Measurements from ENCODE around the gene ZBTB20. TPM values are rescaled to one million over a fixed set of nuclear protein-coding genes. Genes with fewer than 3 reads are reported as not detected.
A peak's percentile ranks its signal among the peaks of the same experiment; 100 is the strongest.

Gene ZBTB20
- polyA plus RNA-seq, 1 donor from 2014 or later: 4.8 TPM

GRCh38 chr3:114827495-114827894 lies 319.6 kb downstream of the ZBTB20 start:
- Histone ChIP-seq H3K36me3 (ENCODE audit: insufficient read depth, low read length) (no peaks in the 10 kb centered on the region), H3K9ac (ENCODE audit: low read length) (no peak overlapping the region), H3K9me2 (ENCODE audit: insufficient read depth, low read length) (no peaks in the 10 kb centered on the region), H3K4me3 (ENCODE audit: low read length) (no peak overlapping the region), H3K27me3 (ENCODE audit: insufficient read depth, low read depth, low read length) (no peaks in the 10 kb centered on the region), H3F3A (ENCODE audit: insufficient read depth, low read length, poor library complexity, severe bottlenecking) (no peaks in the 10 kb centered on the region), H3K79me2 (replicated peaks; ENCODE audit: insufficient read depth, low read length) (no peaks in the 10 kb centered on the region), H4K20me1 (ENCODE audit: insufficient read depth) (no peaks in the 10 kb centered on the region), H2AFZ (ENCODE audit: low read depth, low read length) (no peak overlapping the region), H3K9me3 (ENCODE audit: low read length) (no peaks in the 10 kb centered on the region), H3K27ac (ENCODE audit: low read length) (no peak overlapping the region), H3K4me2 (ENCODE audit: low read length) (no peak overlapping the region)
- TF ChIP-seq EZH2 (IDR thresholded peaks at IDR 0.05; ENCODE audit: borderline replicate concordance, insufficient read depth, low read length, poor library complexity, severe bottlenecking) (no peak), SMC3 (conservative IDR thresholded peaks at IDR 0.05; ENCODE audit: poor library complexity) (peak; percentile 77), CTCF (IDR thresholded peaks at IDR 0.05; ENCODE audit: poor library complexity, severe bottlenecking) (peak; percentile 70), RAD21 (conservative IDR thresholded peaks at IDR 0.05) (peak; percentile 76)

- no peak overlapping the region for H2AFZ ChIP-seq (ENCODE audit: low read depth, low read length)
- H3K4me3 ChIP-seq (ENCODE audit: low read length): no peak overlapping the region
- no peaks in the 10 kb centered on the region for H3K9me3 ChIP-seq (ENCODE audit: low read length)
- H3K9me2 ChIP-seq (ENCODE audit: insufficient read depth, low read length): no peaks in the 10 kb centered on the region
- TF ChIP-seq CTCF (IDR thresholded peaks at IDR 0.05; ENCODE audit: poor library complexity, severe bottlenecking) (no peak), RAD21 (conservative IDR thresholded peaks at IDR 0.05) (no peak), REST (IDR thresholded peaks at IDR 0.05; ENCODE audit: borderline replicate concordance) (no peak), SMC3 (conservative IDR thresholded peaks at IDR 0.05; ENCODE audit: poor library complexity) (no peak), EZH2 (IDR thresholded peaks at IDR 0.05; ENCODE audit: borderline replicate concordance, insufficient read depth, low read length, poor library complexity, severe bottlenecking) (no peak), EP300 (conservative IDR thresholded peaks at IDR 0.05; ENCODE audit: poor library complexity, severe bottlenecking) (no peak)
- no peaks in the 10 kb centered on the region for H3K79me2 ChIP-seq (replicated peaks; ENCODE audit: insufficient read depth, low read length)
- no peaks in the 10 kb centered on the region for H4K20me1 ChIP-seq (ENCODE audit: insufficient read depth)
- H3F3A ChIP-seq (ENCODE audit: insufficient read depth, low read length, poor library complexity, severe bottlenecking): no peaks in the 10 kb centered on the region
- H3K9ac ChIP-seq (ENCODE audit: low read length): no peak overlapping the region
- no peaks in the 10 kb centered on the region for H3K36me3 ChIP-seq (ENCODE audit: insufficient read depth, low read length)
- H3K27ac ChIP-seq (ENCODE audit: low read length): no peak overlapping the region
- H3K4me2 ChIP-seq (ENCODE audit: low read length): no peak overlapping the region
- no peaks in the 10 kb centered on the region for H3K27me3 ChIP-seq (ENCODE audit: insufficient read depth, low read depth, low read length)
These were observed 323.1 kb downstream of the ZBTB20 start for GRCh38 chr3:114824014-114824413.

Data from neural cell (in vitro differentiated cells).